GM21526 (cell line): ENCODE measurements around the gene USH2A.

Experiments
- ATAC-seq: cut with Tn5 transposase; IDR thresholded peaks from one replicate; pipeline ENCODE4 v1.9.1; 2021; ENCODE audit warnings: moderate library complexity; ENCODE audit not compliant: unreplicated experiment, low FRiP score

The USH2A gene

GRCh38 chr1:215890438-215890837, 532.8 kb downstream of the USH2A start:
- ATAC-seq = peak; percentile 63

GRCh38 chr1:215889871-215890270, 533.4 kb downstream of the USH2A start:
- ATAC-seq = no peak

GRCh38 chr1:215888159-215888558, 535.1 kb downstream of the USH2A start:
- no peak for ATAC-seq

GRCh38 chr1:215887627-215888026, 535.6 kb downstream of the USH2A start:
- no peak for ATAC-seq

- ATAC-seq = no peak
These were observed 540.2 kb downstream of the USH2A start for GRCh38 chr1:215883004-215883403.

- ATAC-seq = no peak
These were observed 544.4 kb downstream of the USH2A start for GRCh38 chr1:215878843-215879242.

- no peak for ATAC-seq
These were observed 545.1 kb downstream of the USH2A start for GRCh38 chr1:215878128-215878527.

GRCh38 chr1:215877452-215877951, 545.7 kb downstream of the USH2A start:
- no peak for ATAC-seq

GRCh38 chr1:215875712-215876111, 547.5 kb downstream of the USH2A start:
- ATAC-seq = no peak

- no peak for ATAC-seq
These were observed 548.0 kb downstream of the USH2A start for GRCh38 chr1:215875236-215875635.

- ATAC-seq = no peak
These were observed 550.6 kb downstream of the USH2A start for GRCh38 chr1:215872658-215873057.

- no peak for ATAC-seq
These were observed 554.7 kb downstream of the USH2A start for GRCh38 chr1:215868500-215868899.

- no peak for ATAC-seq
These were observed 558.2 kb downstream of the USH2A start for GRCh38 chr1:215865060-215865459.

GRCh38 chr1:215863796-215864195, 559.5 kb downstream of the USH2A start:
- peak; percentile 73 for ATAC-seq

GRCh38 chr1:215860833-215861232, 562.4 kb downstream of the USH2A start:
- no peak for ATAC-seq

GRCh38 chr1:215857317-215857716, 565.9 kb downstream of the USH2A start:
- no peak for ATAC-seq

GRCh38 chr1:215845234-215845891, 577.9 kb downstream of the USH2A start:
- ATAC-seq = no peak

GRCh38 chr1:215844777-215845176, 578.5 kb downstream of the USH2A start:
- ATAC-seq = no peak

- no peak for ATAC-seq
These were observed 579.0 kb downstream of the USH2A start for GRCh38 chr1:215844266-215844665.

- no peak for ATAC-seq
These were observed 580.3 kb downstream of the USH2A start for GRCh38 chr1:215842905-215843304.

- ATAC-seq = no peak
These were observed 587.3 kb downstream of the USH2A start for GRCh38 chr1:215835951-215836350.

GRCh38 chr1:215833941-215834729, 589.1 kb downstream of the USH2A start:
- no peak for ATAC-seq
